Ovary (tissue), 10 donors: Measurements from ENCODE around the gene IL10RA. TPM values are rescaled to one million over a fixed set of nuclear protein-coding genes. Genes with fewer than 3 reads are reported as not detected.

ENCODE experiments used
- DNase-seq, 5 donors: peaks; one replicate each; pipeline ENCODE4 v3.0.0-alpha.2; 2019 to 2020
- H3K27ac ChIP-seq, 2 donors: fragments of 200-600 bp; one replicate each; pipeline versions ENCODE4 v1.5.1 to v1.8.0; 2019 to 2022
- H3K27me3 ChIP-seq: fragments of 200-600 bp; one replicate; pipeline ENCODE4 v1.8.0; 2022
- H3K36me3 ChIP-seq: fragments of 200-600 bp; sonication (generic); one replicate; pipeline ENCODE4 v1.5.1; 2019
- H3K4me1 ChIP-seq: one replicate; pipeline ENCODE4 v1.8.1; 2013; ENCODE audit warnings: mild to moderate bottlenecking, moderate library complexity; ENCODE audit not compliant: insufficient read depth
- H3K4me3 ChIP-seq: fragments of 200-600 bp; sonication (generic); one replicate; pipeline ENCODE4 v1.5.1; 2017
- H3K9me3 ChIP-seq, 2 donors: fragments of 200-600 bp in 1 of 2; sonication (generic) in 1 of 2; one replicate each; pipeline versions ENCODE4 v1.5.1 to v1.8.1; 2013 to 2019; ENCODE audit warnings: mild to moderate bottlenecking in 1 of 2, moderate library complexity in 1 of 2
- EP300 ChIP-seq: sonication (generic); formaldehyde crosslinking; IDR thresholded peaks from one replicate; pipeline ENCODE4 v1.6.1; 2017; ENCODE audit warnings: antibody characterized with exemption
- POLR2A ChIP-seq: fragments of 450-650 bp; IDR thresholded peaks from one replicate; pipeline ENCODE4 v1.6.1; 2017; ENCODE audit warnings: antibody characterized with exemption, mild to moderate bottlenecking, moderate library complexity
- WGBS, 3 donors: extraction: QIAGEN DNeasy Blood & Tissue Kit in 1 of 3; methylation state at CpG; one replicate each; pipeline versions ENCODE4 v1.1.5 to v1.1.7; 2013 to 2017; 5-methylcytosine and 5-hydroxymethylcytosine counted together
- intact Hi-C, 4 donors: fragments of 100-400 bp; cut with DNase I; formaldehyde crosslinking; loops; one replicate each; pipeline versions ENCODE4 v1.11.0 to v1.15.1; 2022 to 2023
- long read RNA-seq, 3 donors: library from polyadenylated mRNA in 2 of 3; unstranded in 2 of 3; transcript quantifications; one replicate each; pipeline ENCODE4 v2.0.0 and lab custom pipeline, GENCODE V29; 2021 to 2026
- polyA plus RNA-seq, 2 donors: library from polyadenylated mRNA; stranded (reverse); fragments of 200-250 nt in 1 of 2; fragments of 350-450 nt in 1 of 2; fragmentation: Illumina TruSeq in 1 of 2; extraction: RNeasy Lipid Tissue Mini Kit (QIAGEN cat#74804) in 1 of 2; gene quantifications; one replicate each; pipeline ENCODE4 v1.2.3, GENCODE V29; 2013 to 2014
- total RNA-seq, 7 donors: library from RNA; depleted of rRNA in 2 of 7; stranded (reverse); fragments of >200 nt in 2 of 7; fragmentation: NEBNext Ultra II Directional in 3 of 7; extraction: Animal tissue kit (Norgen Biotek cat#: 25700) in 3 of 7; gene quantifications; one replicate each; pipeline versions ENCODE4 v1.1.0 to v1.2.4, GENCODE V29; 2016 to 2023
- TF ChIP-seq, protein P1 (sequence below), 3 donors: fragments of 450-650 bp in 2 of 3; fragments of 200-600 bp in 1 of 3; IDR thresholded peaks; one replicate each; pipeline versions ENCODE4 v1.5.1 to v1.8.0; 2016 to 2022; ENCODE audit warnings: antibody characterized with exemption in 3 of 3, mild to moderate bottlenecking in 1 of 3
- donor health status: DM: no; HTN: no; CAD: no; lungs with moderate emphysema.
- donor health status: DM: no; HTN: no; CAD: no.
- donor health status: Bipolar disorder and iron deficiency.
- donor health status: DM: yes; HTN: yes; CAD: no.
- donor health status: DM: no; HTN: no; CAD: no.
- donor health status: DM: yes; HTN: yes; CAD: no.

The IL10RA gene
- total RNA-seq (10 to 100 TPM in 1 of 7 donors, 1 to 10 TPM in 6; 2.0 to 13.7 (median 6.7) TPM), polyA plus RNA-seq (10 to 100 TPM in 1 of 2 donors, 1 to 10 TPM in 1; 2.6 to 14.1 TPM)
- long read RNA-seq, donor 1, partial matches to known transcripts: 0 of 4 reads
- long read RNA-seq, donor 1, other reads (novel, unspliced or antisense): 2 of 4 reads
- long read RNA-seq, donor 2, partial matches to known transcripts: 0 of 1 reads
- long read RNA-seq, donor 2, other reads (novel, unspliced or antisense): 0 of 1 reads
- long read RNA-seq, donor 3, full-length matches to known transcripts: 14 of 15 reads
- long read RNA-seq, donor 3, partial matches to known transcripts: 0 of 15 reads
- long read RNA-seq, donor 3, other reads (novel, unspliced or antisense): 1 of 15 reads

- Histone ChIP-seq H3K27ac (peak within 1 kb of the TSS in 1 of 2 donors; percentile 59), H3K9me3 (no peaks in the 10 kb centered on the region), H3K27me3 (no peaks in the 10 kb centered on the region), H3K36me3 (no peaks in the 10 kb centered on the region), H3K4me1 (peaks cover 3% of the 10 kb centered on the region), H3K4me3 (peak within 1 kb of the TSS; percentile 48)
- peak; percentile 67 to 85 (median 83) for DNase-seq
- TF ChIP-seq POLR2A: peak; percentile 25
- TF ChIP-seq, protein P1, sequence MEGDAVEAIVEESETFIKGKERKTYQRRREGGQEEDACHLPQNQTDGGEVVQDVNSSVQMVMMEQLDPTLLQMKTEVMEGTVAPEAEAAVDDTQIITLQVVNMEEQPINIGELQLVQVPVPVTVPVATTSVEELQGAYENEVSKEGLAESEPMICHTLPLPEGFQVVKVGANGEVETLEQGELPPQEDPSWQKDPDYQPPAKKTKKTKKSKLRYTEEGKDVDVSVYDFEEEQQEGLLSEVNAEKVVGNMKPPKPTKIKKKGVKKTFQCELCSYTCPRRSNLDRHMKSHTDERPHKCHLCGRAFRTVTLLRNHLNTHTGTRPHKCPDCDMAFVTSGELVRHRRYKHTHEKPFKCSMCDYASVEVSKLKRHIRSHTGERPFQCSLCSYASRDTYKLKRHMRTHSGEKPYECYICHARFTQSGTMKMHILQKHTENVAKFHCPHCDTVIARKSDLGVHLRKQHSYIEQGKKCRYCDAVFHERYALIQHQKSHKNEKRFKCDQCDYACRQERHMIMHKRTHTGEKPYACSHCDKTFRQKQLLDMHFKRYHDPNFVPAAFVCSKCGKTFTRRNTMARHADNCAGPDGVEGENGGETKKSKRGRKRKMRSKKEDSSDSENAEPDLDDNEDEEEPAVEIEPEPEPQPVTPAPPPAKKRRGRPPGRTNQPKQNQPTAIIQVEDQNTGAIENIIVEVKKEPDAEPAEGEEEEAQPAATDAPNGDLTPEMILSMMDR (IDR thresholded peaks at IDR 0.05): no peak
- intact Hi-C loops: no loop called here
- WGBS, 3 donors: 3 to 5% (median 4%) methylated on average over 59 to 71 of the region's 71 CpGs
Measured at GRCh38 chr11:117985953-117986887, at the start of gene IL10RA. TSS of gene IL10RA (plus strand) at chr11:117986394. CDS start at chr11:117986468, 74 bp downstream.

GRCh38 chr11:117936973-117937372 lies 49.2 kb upstream of the IL10RA start:
- no peaks in the 10 kb centered on the region for H3K9me3 ChIP-seq
- no peak overlapping the region for H3K4me3 ChIP-seq
- no peaks in the 10 kb centered on the region for H3K36me3 ChIP-seq
- DNase-seq: no peak
- intact Hi-C loops: no loop called here
- H3K27me3 ChIP-seq: no peaks in the 10 kb centered on the region
- TF ChIP-seq, protein P1 (IDR thresholded peaks at IDR 0.05): no peak
- TF ChIP-seq POLR2A: no peak
- no peak for TF ChIP-seq EP300
- H3K27ac ChIP-seq: no peak overlapping the region
- H3K4me1 ChIP-seq: peaks cover 6% of the 10 kb centered on the region
- WGBS, 3 donors: 30 to 41% (median 32%) methylated on average over 6 of the region's 6 CpGs

- Histone ChIP-seq H3K27me3 (no peaks in the 10 kb centered on the region), H3K27ac (no peak overlapping the region), H3K4me3 (no peak overlapping the region), H3K9me3 (no peaks in the 10 kb centered on the region), H3K36me3 (no peaks in the 10 kb centered on the region), H3K4me1 (peaks cover 6% of the 10 kb centered on the region)
- DNase-seq: no peak
- intact Hi-C loops: loop anchor here in 2 of 4 donors (10.0 kb wide), 2 partner anchors 506 to 516 kb away; no protein-coding TSS in a partner anchor
- 95 to 98% (median 96%) methylated on average over 8 of the region's 8 CpGs for WGBS, 3 donors
- no peak for TF ChIP-seq POLR2A
- TF ChIP-seq EP300: no peak
- TF ChIP-seq, protein P1 (IDR thresholded peaks at IDR 0.05): no peak
Measured at GRCh38 chr11:117940736-117941135, 45.5 kb upstream of the IL10RA start.

GRCh38 chr11:117941163-117941707 lies 45.0 kb upstream of the IL10RA start:
- WGBS, 3 donors: 86 to 94% (median 88%) methylated on average over 4 of the region's 4 CpGs
- H3K4me1 ChIP-seq: peaks cover 6% of the 10 kb centered on the region
- no peak for DNase-seq
- TF ChIP-seq EP300: no peak
- TF ChIP-seq POLR2A: no peak
- TF ChIP-seq, protein P1 (IDR thresholded peaks at IDR 0.05): no peak
- H3K9me3 ChIP-seq: no peaks in the 10 kb centered on the region
- no peaks in the 10 kb centered on the region for H3K36me3 ChIP-seq
- H3K27ac ChIP-seq: no peak overlapping the region
- intact Hi-C loops: loop anchor here in 2 of 4 donors (10.0 kb wide), 2 partner anchors 506 to 516 kb away; no protein-coding TSS in a partner anchor
- no peaks in the 10 kb centered on the region for H3K27me3 ChIP-seq
- no peak overlapping the region for H3K4me3 ChIP-seq
